NCI-H1092 (cell line): ENCODE data around the gene MACROH2A1.
A peak's percentile ranks its signal among the peaks of the same experiment; 100 is the strongest.

Experiments used
- DNase-seq: peaks from one replicate; lab custom pipeline; 2025; lab: John Stamatoyannopoulos, UW

Gene MACROH2A1

GRCh38 chr5:135435467-135436330 lies 36.7 kb upstream of the MACROH2A1 start:
- DNase-seq = no peak

- DNase-seq = no peak
Measured at GRCh38 chr5:135434591-135435466, 35.8 kb upstream of the MACROH2A1 start.

- no peak for DNase-seq
Measured at GRCh38 chr5:135433681-135434426, 34.8 kb upstream of the MACROH2A1 start.

GRCh38 chr5:135432113-135432512 lies 33.1 kb upstream of the MACROH2A1 start:
- DNase-seq = no peak

GRCh38 chr5:135430135-135430437 lies 31.1 kb upstream of the MACROH2A1 start:
- no peak for DNase-seq

- DNase-seq = peak; percentile 15
Measured at GRCh38 chr5:135429301-135430134, 30.5 kb upstream of the MACROH2A1 start.

GRCh38 chr5:135428586-135428985 lies 29.6 kb upstream of the MACROH2A1 start:
- no peak for DNase-seq

GRCh38 chr5:135426102-135427082 lies 27.4 kb upstream of the MACROH2A1 start:
- no peak for DNase-seq

- no peak for DNase-seq
Measured at GRCh38 chr5:135425641-135426040, 26.6 kb upstream of the MACROH2A1 start.

GRCh38 chr5:135423846-135424168 lies 24.8 kb upstream of the MACROH2A1 start:
- no peak for DNase-seq

GRCh38 chr5:135423146-135423845 lies 24.3 kb upstream of the MACROH2A1 start:
- DNase-seq = no peak

- no peak for DNase-seq
Measured at GRCh38 chr5:135422419-135422818, 23.4 kb upstream of the MACROH2A1 start.

- DNase-seq = no peak
Measured at GRCh38 chr5:135417083-135417482, 18.1 kb upstream of the MACROH2A1 start.

GRCh38 chr5:135405082-135405481 lies 6.1 kb upstream of the MACROH2A1 start:
- DNase-seq = no peak

GRCh38 chr5:135402031-135402430 lies 3.0 kb upstream of the MACROH2A1 start:
- DNase-seq = no peak

- DNase-seq = no peak
Measured at GRCh38 chr5:135400866-135401265, 1.8 kb upstream of the MACROH2A1 start.

GRCh38 chr5:135399794-135400542 lies 937 bp upstream of the MACROH2A1 start:
- no peak for DNase-seq

GRCh38 chr5:135398160-135398854 lies 724 bp downstream of the MACROH2A1 start:
- peak; percentile 9 for DNase-seq
